Non-pigmented ciliary epithelial cell (primary cell): ENCODE measurements around the gene CDX1.

Experiments
- DNase-seq: peaks from one replicate; pipeline ENCODE4 v3.0.0-alpha.2; 2010; ENCODE audit warnings: low read depth

Gene CDX1

GRCh38 chr5:150166650-150167511, at the start of gene CDX1:
Gene CDX1 (plus strand): TSS chr5:150166778. CDS start chr5:150166877, 99 bp downstream.
- no peak for DNase-seq

DNA sequence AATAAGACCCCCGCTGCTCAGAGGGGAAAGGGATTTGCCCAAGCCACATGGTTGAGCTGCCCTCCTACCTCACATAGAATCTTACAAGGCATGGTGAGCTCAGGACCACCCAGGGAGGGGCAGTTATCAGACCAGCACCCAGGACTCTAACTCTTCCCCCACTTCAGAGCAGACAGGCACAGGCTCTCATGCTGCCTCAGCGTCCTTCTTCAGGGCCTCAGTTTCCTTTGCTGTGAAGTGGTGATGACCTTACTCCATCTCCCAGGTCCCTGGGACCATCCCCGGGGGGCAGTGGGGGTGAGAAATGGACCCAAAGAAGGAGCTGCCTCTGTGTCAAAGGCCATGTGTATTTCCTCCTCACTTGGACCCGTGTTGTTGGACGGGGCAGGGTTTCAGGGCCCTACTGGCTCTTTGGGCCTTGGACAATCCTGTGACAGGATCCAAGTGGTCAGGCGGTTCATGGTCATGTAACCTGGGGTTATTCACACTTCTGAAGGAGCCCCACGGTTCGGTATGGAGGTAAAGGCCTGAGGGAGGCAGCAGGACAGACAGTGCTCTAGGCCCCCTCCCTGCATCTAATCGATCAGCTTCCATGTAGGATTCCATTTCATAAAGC, 48.5 kb upstream of the CDX1 start:
- DNase-seq, result no peak

DNA sequence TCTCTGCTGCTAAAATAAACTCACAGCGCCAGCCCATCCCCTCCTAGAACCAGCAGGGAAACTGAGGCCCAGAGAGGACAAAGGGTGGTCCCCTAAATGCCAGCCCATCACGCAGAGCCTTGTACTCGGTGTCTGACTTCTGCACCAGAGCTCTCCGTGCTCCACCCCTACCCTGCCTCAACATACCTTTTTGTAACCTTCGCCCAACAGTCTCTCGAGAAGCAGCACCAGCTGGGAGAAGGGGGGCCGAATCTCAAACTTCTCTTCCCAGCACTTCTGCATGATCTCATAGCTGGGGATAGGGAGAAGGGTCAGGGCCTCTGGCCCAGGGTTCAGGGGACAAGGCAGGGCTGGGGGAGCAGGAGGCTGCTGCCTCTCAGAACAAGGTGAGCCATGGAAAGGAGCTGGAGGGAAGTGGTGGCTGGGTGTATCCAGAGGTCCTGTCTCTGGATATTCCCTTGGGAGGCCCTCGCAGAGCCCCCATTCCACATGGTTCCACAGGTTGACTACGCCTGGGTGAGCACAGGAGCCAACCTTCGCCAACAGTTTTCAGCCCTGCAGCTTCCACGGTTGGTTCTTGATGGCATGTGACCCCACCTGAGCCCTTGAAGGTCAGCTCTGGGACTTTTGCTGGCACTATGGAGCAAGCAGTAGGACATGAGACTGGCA, 47.9 kb upstream of the CDX1 start:
- no peak for DNase-seq

DNA sequence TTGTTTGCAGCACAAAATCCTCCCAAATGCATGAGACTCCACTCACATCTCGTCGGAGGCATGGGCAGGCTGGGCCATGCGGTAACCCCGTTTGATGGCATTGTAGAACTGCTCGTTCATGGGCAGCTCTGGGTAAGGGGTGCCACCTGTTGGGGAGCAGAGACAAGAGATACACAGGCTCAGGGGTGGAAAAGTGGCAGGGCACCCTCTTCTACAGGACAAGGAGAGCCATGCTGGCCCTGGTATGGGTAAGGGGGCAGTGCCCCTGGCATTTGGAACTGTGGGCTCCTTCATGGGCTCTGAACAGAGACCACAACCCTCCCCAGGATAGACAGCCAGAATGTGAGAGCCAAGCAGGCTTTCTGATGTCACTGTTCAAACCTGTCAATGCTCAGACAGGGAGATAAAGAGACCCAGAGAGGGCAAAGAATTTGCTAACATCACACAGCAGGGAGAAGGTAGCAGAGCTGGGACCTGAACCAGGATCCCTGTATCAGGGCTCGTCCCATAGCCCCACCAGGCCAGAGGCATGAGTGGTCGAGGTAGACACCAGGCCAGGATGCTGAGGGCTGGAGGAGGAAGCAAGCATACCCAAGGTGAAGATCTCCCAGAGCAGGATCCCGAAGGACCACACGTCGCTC, 47.0 kb upstream of the CDX1 start:
- DNase-seq, result no peak

DNA sequence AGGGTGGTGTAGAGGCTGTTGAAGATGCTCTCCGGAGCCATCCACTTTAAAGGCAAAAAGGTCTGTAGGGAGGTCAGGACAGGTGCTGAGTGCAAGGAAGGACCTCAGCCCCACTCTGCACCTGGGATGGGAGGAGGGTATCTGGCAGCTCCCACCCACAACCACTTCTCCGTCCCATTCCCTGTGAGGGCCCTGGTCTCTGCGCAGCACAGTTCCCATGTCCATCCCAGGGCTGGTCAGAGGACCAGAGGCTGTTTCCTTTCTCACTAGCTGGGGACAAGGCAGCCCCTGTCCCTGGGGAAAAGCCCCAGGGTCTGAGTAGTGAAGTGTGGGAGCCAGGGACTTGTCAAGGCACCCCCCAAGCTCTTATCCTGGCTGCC, 46.5 kb upstream of the CDX1 start:
- DNase-seq, result no peak

DNA sequence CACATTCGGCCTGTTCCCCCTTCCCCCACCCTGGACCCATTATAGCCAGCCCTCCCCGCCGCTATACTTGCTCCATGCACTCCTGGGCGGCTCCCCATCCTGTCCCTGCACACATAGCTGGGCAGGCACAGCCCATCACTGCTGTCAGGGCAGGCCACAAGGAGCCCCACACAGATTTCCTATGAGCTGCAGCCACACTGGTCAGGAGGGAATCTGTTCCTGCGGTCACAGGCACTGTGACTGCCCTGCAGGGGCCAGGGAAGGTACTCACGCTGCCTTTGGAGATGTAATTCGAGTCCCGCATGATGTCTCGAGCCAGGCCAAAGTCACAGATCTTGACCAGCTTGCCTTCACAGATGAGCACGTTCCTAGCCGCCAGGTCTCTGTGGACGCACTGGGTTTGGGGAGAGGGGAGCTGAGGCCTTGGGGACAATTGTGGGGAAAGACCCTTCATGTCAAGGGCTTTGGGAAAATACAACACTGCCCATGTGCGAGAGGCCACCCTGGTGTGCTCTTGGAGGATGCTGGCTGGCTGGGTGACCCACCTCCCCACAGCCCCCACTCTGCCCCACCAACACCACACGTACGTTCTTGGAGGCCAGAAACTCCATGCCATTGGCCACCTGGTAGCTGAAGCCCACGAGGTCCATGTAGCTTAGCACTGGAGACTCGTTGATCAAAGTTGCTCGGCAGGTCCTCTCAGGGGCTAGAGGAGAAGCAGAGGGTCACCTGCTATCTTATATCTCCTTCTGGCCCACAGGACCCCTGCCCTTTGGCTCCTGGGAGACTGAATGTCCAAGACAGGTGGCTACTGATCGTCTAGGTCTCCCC, 45.7 kb upstream of the CDX1 start:
- no peak for DNase-seq

DNA sequence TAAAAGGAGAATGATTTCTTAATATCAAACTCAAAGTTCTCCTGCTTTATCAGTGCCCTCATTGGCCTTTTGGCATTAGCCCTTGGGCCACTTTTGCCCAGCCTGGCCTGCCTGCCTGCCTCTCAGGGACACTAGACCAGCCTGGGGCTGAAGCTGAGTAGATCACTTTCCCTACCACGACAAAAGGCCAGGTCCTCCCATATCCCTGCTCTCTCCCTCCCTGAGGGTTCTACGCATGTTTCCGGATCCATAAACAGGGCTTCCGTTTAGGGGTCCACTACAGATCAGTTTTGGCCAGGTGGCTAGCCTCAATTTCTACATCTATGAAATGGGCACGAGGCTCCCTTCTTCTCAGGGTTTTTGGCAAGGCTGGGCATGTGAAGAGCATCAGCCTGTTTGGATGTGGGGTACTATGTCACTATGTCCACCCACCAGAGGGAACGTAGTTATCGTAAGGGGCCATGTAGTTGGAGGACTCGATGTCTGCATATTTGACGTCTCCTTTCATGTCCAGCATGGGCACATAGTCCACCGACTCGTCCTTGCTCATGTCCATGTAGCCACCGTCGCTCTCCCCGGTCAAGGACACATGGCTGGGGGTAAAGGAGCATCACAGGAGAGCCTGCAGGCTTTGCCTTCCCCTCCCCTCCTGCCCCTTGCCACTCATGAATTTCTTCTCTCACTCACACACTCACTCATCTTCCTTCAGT, 45.0 kb upstream of the CDX1 start:
- DNase-seq, result no peak

DNA sequence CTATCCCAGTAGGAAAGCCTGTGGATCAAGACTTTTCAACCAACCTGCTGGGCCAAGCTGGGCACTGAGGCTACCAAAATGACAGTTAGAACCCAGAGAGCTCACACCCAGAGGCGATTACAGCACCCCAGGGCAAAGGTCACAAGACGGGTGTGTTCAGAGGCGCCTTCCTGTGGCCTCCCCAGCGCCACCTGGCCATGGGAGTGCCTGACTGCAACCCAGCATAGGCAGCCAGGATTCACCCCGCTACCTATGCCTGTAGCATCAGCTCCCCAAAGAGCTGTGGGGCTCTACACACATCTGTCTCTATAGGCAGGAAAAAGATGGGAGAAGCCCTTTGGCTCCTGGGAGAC, 44.4 kb upstream of the CDX1 start:
- DNase-seq, result no peak

- no peak for DNase-seq
Measured at GRCh38 chr5:150122536-150123481, 43.8 kb upstream of the CDX1 start.

GRCh38 chr5:150123542-150123941, 43.0 kb upstream of the CDX1 start:
- DNase-seq, result no peak

GRCh38 chr5:150124111-150124557, 42.4 kb upstream of the CDX1 start:
- DNase-seq, result no peak

- no peak for DNase-seq
Measured at GRCh38 chr5:150124596-150124995, 42.0 kb upstream of the CDX1 start.

GRCh38 chr5:150125334-150125733, 41.2 kb upstream of the CDX1 start:
- no peak for DNase-seq

GRCh38 chr5:150126199-150126920, 40.2 kb upstream of the CDX1 start:
- DNase-seq, result no peak

DNA sequence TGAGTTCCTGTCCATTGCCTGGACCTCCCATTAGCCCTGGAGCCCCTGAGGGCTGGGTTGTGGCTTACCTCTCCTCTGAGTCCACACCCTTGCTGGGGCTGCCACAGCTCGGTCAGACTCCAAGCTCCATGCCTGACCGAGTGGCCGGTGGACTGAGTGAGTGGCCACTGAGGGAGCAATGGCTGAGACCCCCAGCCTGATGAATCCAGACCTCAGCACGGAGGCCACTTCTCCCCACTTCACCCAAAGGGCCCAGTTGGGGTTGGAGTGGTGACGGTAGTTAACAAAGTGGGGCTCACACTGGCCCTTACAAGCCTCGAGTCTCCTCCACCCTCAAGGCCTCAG, 39.7 kb upstream of the CDX1 start:
- no peak for DNase-seq

- DNase-seq, result no peak
Measured at GRCh38 chr5:150129454-150129812, 37.1 kb upstream of the CDX1 start.

DNA sequence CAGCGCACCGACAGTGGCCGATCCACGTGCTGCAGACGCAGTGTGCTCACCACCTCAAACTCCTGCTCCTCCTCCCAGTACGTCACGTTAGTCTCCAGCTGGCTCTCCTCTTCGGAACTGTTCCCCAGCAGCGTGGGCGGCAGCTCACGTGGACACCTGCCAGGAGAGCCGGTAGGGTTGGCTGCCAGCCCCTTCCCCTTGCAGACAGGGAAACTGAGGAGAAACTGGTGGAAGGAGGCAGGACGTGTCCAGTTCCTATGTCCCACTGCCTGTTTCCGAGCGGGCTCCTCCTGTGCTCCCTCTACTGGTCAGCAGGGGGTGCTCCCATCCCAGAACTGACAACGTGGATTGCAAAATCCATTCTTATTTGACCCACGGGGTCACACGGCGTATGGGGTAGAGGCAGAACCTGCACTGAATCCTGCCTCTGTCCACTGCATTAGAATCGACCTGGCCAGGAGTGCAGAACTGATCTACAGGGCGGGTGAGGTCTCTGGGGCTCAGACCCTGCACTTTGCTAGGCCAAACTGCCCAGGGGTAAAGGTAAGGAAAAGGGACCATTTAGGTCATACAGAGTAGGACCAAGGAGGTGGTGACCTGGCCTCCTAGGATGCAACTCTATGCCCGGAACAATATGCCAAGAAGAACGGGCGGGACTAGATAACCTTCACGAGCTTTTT, 36.6 kb upstream of the CDX1 start:
- DNase-seq, result no peak

DNA sequence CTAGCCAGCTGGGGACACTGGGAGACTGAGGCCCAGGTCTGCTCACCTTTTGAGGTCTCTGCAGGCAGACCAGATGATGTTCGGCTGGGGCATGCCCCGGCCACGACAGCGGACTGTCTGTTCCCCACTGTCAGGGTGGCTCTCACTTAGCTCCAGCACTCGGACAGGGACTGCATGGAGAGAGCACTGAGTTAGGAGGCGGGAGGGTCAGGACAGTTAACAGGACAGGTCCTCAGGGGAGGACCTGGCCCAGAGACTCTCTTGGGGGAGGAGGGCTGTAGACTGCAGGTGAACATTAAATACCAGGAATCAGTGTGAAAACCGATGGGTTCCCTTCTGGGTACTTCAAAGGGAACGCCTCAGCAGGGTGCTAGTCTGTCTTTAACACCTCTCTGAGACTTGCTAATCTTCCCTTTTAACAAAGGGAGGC, 36.1 kb upstream of the CDX1 start:
- no peak for DNase-seq

DNA sequence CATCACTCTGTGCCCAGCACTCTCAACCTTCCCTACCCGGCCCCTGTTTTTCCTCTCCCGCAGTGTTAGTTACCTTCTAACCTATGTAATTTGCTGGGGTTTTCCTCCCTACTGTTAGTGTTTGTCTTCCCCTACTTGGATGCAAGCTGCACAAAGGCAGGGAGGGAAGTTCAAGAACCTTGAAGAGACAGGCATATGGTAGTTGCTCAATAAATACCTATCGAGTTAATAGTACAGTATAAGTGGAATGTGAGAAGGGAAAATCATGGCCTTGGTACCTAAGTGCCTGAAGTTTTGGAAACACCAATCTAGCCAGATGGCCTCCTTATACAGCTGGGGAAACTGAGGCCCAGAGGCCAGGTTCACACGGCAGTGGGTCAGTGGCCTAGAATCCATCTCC, 35.1 kb upstream of the CDX1 start:
- DNase-seq, result no peak
